Omental fat pad (tissue), 4 donors: Measurements from ENCODE around the gene ASPDH. TPM values are rescaled to one million over a fixed set of nuclear protein-coding genes. Genes with fewer than 3 reads are reported as not detected.

Experiments used
- ATAC-seq: fragments of 150-250 bp; one replicate; pipeline ENCODE4 v1.9.1; 2016; ENCODE audit warnings: mild to moderate bottlenecking, moderate library complexity; ENCODE audit not compliant: low FRiP score
- DNase-seq: peaks from one replicate; pipeline ENCODE4 v3.0.0-alpha.2; 2019; ENCODE audit warnings: low spot score
- total RNA-seq, 4 donors: library from RNA; depleted of rRNA; stranded (reverse); fragments of >200 nt; gene quantifications; one replicate each; pipeline ENCODE4 v1.1.0, GENCODE V29; 2016
- TF ChIP-seq, protein P1 (sequence below), 3 donors: fragments of 450-650 bp; IDR thresholded peaks; one replicate each; pipeline ENCODE4 v1.5.1; 2016 to 2017; ENCODE audit warnings: antibody characterized with exemption in 3 of 3, mild to moderate bottlenecking in 3 of 3, moderate library complexity in 2 of 3

The ASPDH gene
- total RNA-seq, 4 donors from 2014 or later, result not detected

DNA sequence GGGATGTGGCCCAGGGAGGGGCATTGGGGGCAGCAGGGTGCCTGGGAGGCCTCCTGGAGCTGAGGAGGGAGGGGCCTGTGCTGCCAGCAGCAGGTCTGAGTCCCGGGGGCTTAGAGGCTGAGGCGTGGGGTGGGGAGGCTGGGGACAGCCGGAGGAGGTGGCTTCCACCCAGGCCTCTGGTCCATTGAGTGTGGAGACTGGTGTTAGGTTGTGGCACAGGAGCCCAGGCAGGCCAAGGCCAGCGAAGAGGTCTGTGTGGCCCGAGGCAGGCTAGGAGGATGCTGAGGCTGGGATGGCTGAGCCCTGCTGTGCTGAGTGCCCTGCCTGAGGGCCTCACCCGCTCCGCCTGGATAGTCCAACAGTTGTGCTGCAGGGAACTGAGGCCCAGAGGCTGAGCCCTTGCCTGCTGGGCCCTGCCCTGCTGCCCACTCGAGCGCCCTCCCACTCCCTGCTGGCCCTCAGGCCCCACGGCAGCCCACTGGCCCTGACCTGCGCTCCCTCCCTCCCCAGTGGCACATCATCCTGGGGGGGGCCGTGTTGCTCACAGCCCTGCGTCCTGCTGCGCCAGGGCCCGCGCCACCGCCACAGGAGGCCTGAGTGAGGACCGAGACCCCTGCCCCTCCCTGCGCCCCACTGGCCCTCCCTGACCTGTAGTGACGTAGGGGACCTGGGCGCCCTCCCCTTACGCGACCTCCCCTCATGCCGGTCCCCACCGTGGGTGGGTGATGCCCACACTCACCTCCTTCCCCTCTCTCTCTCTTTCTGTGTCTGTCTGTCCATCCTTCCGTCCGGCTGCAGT is 32.2 kb downstream of the ASPDH start:
- no peak for DNase-seq
- no peak for ATAC-seq
- TF ChIP-seq, protein P1, sequence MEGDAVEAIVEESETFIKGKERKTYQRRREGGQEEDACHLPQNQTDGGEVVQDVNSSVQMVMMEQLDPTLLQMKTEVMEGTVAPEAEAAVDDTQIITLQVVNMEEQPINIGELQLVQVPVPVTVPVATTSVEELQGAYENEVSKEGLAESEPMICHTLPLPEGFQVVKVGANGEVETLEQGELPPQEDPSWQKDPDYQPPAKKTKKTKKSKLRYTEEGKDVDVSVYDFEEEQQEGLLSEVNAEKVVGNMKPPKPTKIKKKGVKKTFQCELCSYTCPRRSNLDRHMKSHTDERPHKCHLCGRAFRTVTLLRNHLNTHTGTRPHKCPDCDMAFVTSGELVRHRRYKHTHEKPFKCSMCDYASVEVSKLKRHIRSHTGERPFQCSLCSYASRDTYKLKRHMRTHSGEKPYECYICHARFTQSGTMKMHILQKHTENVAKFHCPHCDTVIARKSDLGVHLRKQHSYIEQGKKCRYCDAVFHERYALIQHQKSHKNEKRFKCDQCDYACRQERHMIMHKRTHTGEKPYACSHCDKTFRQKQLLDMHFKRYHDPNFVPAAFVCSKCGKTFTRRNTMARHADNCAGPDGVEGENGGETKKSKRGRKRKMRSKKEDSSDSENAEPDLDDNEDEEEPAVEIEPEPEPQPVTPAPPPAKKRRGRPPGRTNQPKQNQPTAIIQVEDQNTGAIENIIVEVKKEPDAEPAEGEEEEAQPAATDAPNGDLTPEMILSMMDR (IDR thresholded peaks at IDR 0.05), result no peak

- no peak for DNase-seq
- TF ChIP-seq, protein P1 (IDR thresholded peaks at IDR 0.05), result no peak
- ATAC-seq, result no peak
Measured at GRCh38 chr19:50480281-50481111, 33.2 kb downstream of the ASPDH start.

- TF ChIP-seq, protein P1 (IDR thresholded peaks at IDR 0.05), result no peak
- DNase-seq, result no peak
- no peak for ATAC-seq
Measured at GRCh38 chr19:50479761-50480251, 33.9 kb downstream of the ASPDH start.

- no peak for ATAC-seq
- no peak for DNase-seq
- TF ChIP-seq, protein P1 (IDR thresholded peaks at IDR 0.05), result no peak
Measured at GRCh38 chr19:50478901-50479715, 34.6 kb downstream of the ASPDH start.

DNA sequence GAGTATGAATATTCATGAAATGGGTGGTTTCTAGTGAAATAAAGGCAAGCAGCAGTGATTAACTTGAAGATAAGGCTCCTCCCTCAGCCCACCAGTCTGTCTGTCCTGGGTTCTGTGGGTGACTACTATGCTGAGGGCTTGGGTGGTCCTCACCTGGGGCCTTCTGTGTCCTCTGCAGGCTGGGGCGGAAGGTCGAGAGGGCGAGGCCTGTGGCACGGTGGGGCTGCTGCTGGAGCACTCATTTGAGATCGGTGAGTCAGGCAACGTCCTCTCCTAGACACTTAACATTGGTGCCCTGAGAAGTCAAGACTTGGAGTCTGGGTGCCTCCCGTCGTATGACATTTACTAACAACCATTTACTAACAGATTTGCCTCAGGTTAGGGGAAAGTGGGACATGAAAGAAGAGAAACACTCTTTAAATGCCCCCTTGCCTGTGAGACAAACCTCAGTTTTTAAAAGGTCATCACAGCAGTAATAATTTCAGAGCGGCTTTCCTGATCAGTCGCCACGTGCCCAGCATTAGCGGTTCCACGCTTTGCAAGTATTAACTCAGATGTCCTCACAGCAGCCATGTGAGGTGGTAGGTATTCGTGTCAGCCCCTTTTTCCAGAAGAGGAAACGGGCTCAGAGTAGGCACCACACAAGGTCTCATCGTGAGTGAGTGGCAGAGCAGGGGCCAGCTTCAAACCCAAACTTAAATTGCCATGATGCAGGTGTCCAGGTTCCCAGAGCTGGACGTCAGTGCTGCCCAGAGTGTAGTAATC is 35.8 kb downstream of the ASPDH start:
- DNase-seq, result no peak
- ATAC-seq, result no peak
- TF ChIP-seq, protein P1 (IDR thresholded peaks at IDR 0.05), result no peak

DNA sequence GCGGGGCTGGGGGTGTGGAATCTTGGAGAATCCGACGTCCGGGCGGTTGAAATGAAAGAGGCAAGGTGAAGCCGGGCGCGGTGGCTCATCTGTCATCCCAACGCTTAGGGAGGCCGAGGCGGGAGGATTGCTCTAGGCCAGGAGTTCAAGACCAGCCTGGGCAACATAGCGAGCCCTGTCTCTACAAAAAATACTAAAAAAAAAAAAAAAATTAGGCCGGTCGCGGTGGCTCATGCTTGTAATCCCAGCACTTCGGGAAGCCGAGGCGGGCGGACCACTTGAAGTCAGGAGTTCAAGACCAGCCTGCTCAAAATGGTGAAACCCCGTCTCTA is 36.8 kb downstream of the ASPDH start:
- no peak for DNase-seq
- TF ChIP-seq, protein P1 (IDR thresholded peaks at IDR 0.05), result no peak
- no peak for ATAC-seq
